ENCODE results near the gene AK5.
A peak's percentile ranks its signal among the peaks of the same experiment; 100 is the strongest.
"Not testable (repeated sequence)": the region's sequence is repeated elsewhere in the genome, so short reads cannot be mapped to it uniquely, and the experiment has no call there.

Gene AK5

DNA sequence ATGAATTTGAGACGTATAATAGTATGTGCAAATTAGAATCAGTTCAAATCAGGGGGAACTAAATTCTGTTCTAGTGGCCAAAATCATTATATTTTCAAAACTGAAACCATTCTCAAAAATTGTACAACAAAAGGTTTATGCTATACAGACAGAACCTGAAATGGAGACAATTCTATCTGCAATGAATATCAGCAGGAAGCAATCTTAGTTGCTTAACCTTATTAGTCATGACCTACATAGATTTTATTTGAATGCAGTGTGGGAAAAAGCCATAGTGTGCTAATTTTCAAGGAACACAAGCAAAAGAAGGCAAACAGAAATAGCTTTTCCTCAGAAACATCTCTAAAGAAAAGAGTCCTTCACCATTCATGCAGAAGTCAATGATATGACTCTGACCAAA lies 6.5 kb downstream of the AK5 start:
- no peak for DNase-seq (ENCODE audit: low spot score)

DNA sequence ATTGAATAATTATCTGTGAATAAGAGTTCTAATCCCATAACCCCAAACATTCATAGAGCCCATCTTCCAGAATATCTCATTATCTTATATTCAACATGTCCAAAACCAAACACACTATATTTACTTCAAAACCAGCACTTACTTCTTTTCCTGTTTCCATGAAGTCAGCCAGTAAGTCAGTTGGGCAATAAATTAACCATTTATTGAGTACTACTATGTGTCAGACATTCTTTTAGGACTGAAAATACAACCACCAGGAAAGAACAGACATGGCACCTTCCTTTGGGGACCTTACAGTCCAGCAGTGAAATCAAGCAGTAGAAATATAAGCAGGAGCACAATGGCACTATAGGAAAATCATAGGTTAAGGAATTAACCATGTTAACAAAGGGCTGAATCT lies 8.8 kb downstream of the AK5 start:
- DNase-seq (ENCODE audit: low spot score): no peak

DNA sequence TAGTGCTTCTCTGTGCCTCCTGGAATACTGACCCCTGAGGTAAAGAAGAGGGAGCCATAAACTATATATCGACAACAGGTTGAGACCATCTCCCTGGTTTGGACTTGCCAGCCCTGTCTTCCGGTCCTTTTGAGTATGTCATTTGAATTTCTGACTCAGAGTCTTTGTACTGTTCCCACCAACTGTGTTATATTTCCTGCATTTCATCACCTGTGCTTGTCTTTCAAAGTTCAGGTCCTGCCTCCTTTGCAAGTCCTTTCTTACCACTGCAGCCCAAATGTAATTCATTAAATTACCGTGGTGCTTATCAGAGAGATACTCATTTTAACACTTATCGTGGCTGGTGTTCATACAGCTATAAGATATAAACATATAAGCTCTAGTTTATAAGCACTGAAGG lies 10.7 kb downstream of the AK5 start:
- DNase-seq (ENCODE audit: low spot score): no peak

DNA sequence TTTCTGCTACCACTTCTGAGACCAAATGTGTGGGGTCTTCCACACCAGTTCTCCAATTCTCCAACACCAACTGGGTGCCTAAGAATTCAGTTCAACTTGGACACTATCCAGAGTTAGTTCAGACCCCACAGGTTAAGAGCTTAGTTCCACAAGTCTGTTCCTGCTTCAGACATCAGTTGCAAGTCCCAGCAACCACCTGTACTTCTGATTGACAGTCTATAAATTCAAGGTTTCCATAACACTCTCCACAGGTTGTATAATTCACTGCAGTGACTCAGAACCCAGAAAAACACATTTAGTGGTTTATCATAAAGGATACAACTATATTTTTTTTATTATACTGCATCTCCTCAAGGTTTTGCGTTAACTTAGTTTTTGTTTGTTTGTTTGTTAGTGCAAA lies 18.7 kb downstream of the AK5 start:
- no peak for DNase-seq (ENCODE audit: low spot score)

DNA sequence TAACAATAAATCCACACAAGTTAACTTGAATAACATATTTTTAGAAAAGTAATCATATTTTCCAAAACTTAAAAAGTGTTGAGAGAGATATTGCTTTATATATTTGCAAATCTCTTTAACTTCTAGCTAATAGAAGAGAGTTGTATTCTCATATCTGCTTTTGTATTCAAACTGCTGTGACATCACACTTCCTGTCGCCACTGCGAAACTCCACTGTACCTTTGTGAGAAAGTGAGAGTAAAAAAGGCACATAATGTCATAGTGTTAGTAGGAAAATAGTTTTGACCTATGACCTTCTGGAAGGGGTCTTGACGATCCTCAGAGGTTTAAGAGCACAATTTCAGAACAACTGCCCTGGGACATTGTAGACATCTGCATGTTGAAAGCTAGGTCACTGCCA lies 21.6 kb downstream of the AK5 start:
- no peak for DNase-seq (ENCODE audit: low spot score)

DNA sequence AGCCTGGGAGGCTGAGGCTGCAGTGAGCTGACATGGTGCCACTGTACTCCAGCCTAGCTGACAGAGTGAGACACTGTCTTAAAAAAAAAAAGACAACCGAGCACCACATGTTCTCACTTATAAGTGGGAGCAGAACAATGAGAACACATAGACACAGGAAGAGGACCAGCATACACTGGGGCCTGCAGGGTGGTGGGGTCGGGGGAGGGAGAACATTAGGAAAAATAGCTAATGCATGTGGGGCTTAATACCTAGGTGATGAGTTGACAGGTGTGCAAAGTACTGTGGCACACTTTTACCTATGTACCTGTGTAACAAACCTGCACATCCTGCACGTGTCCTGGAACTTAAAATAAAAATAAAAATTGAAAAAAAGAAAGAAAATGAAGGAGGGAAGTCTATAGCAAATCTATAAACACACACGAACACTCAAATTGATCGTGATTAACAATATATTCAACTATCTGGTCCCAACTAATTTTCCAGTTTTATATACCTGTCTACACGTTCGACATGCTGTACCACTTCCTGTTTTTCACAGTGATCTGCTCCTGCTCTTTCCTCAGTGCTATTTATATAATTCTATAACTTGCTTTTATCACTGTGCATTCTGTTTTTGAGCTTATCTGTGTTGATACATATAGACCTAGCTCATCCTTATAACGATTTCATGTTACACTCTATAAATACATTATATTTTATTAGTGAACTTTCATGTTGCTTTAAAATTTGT lies 27.2 kb downstream of the AK5 start:
- DNase-seq (ENCODE audit: low spot score): no peak

DNA sequence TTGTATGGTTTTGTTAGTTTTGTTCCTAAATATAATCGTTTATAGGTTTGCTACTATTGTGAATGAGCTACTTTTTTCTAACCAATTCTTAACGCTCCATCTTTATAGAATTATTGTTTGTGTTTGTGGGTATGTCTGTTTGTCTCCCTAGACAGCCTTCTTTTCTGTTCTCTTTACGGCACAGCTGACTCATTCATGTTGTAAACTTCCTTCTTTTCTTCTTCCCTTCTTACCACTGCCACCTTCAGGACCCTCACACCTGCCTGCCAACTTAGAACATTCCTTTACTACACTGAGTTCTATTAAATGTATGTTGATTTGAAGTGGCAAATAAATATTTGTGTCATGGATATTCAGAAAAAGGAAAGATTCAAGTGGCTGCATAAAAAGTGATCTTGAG lies 29.1 kb downstream of the AK5 start:
- DNase-seq (ENCODE audit: low spot score): no peak

DNA sequence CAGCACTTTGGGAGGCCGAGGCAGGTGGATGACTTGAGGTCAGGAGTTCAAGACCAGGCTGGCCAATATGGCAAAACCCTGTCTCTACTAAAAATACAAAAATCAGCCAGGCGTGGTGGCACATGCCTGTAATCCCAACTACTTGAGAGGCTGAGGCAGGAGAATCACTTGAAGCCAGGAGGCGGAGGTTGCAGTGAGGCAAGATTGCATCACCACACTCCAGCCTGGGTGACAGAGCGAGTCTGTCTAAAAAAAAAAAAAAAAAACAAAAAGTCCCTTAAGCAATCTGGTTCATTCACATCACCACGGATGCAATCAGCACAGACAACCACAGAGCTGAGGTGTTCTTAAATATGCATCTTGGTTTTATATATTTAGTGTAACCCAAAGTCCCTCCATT lies 30.5 kb downstream of the AK5 start:
- DNase-seq (ENCODE audit: low spot score): not testable (repeated sequence)

DNA sequence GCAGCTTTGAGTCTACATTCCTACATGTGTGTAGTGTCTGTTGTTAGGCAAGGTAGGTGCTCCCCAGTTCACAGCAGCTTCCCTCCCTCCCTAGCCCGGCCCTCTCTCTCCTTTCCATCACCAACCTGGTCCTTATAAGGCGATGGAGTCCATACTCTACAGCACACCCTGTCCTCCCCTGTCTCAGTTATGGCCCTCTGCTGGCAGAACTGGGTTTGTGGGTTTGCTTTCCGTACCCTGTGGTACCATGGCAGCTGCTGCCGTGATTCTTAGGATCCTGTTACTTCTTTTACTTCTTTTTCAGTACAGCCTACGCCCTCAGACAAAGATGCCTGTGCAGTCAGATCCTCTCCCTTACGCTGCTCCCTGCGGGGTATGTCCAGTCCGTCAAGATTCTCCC lies 31.7 kb downstream of the AK5 start:
- DNase-seq (ENCODE audit: low spot score): no peak

DNA sequence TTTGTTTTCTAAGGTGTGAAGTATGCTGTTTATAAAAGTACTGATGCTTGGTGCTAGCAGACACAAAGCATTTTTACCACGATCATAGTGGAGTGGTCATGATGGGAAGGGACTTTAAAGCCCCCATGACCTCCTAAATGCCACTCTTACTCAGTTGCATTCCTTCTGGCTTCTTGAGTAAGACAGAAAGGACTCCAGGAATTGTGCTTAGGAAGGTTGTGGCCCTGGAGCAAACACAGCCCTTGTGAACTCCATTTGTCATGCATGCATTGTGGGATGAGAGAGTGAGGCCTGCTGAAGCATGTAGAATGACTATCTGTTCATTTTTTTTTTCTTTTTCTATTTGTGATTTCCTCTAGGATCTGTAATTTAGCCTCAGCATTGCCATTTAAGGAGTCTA lies 34.2 kb downstream of the AK5 start:
- peak; percentile 15 for DNase-seq (ENCODE audit: low spot score)

DNA sequence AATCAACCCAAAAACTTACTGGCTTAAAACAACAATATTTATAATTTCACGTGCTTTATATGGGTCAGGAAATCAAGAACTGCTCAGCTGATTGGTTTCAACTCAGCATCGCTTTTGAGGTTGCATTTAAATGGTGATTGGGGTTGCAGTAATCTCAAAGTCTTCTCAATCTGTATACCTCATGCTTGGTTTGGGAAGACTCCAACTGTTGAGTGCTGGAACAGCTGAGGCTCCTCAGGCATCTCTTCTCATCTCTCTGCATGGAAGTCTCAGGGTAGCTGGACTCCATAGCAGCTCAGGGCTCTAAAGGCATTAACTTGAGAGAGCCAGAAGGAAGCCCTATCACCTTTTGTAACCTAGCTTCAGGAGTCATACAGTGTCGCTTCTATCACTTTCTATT lies 35.1 kb downstream of the AK5 start:
- no peak for DNase-seq (ENCODE audit: low spot score)

DNA sequence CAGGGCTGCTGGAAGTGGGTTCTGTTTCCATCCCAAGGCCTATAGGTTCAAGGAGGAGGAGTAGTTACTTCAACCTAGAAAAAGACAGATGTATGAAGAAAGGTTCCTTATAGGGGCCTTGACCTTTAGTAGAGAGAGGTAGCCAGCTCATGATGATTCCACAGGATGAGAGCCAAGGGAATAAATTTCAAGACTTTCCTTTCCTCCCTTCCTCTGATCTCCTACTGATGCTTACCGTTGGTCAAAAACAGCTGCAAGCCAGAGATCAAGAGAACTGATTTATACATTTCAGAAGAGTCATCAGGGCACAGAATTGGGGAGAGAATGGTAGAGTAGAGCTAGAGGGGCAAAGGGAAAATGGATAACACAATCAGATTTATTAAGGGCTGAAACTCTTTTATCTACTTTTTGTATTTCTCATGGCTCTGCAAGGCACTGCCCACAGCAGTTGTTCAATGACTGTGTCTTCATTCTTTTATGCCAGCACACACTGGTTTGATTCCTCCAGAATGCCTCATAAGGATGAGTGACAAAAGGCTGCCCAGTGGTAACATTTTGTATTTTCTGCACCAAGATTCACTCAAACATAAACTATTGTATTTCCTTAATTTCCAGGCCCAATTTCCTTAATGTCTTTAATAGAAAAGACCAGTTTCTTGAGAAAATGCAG lies 37.4 kb downstream of the AK5 start:
- DNase-seq (ENCODE audit: low spot score): peak; percentile 37

DNA sequence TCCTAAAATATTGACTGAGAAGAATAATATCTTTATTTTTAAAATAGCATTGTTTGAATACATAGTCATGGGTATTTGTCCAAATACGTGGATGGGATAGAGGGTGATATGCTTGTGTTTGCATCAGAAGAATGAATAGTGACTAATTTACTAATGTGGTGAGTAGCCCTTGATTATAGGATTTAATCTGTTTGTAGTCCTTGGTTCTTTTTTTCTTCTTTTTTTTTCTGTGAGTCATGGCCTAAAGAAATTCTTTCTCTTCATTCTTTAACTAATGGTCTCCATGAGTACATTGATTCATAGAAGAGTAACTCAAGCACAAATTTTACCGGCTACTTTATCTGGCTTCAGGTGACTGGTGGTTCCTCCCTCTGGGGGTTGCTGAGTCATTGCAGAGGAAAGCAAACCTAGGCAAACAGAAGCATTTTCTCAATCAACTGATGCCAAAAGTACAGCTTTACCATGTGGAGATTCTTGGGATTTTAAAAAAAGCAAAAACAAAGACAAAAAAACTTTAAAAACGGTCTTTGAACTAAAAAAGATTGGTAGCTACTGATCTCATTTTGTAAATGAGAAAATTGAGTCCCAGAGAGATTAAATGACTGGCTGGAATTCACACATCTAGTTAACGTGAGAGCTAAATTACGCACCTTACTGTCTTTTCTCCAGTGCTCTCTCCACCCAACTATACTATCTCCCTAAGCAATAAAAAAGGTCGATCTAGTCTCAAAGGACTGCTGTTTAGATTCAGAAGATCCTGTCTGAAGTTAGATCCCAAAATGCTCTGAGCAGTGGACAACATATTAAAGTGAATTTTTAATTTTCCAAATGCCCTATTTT lies 40.5 kb downstream of the AK5 start:
- peak; percentile 67 for DNase-seq (ENCODE audit: low spot score)

DNA sequence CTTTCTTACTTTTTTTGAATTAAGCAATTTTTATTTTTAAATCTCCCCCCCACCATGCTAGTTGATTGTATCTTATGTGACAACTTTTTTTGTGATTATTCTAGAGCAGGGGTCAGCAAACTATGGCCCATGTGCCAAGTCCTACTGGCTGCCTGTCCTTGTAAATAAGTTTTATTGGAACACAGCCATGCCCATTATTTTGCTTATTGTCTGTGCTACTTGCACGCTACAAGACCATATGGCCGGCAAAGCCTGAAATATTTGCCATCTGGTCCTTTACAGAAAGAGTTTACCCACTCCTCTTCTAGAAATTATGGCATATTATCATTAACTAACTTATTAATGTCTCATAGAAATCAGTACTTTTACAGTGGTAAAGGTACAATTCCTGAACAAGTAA lies 51.7 kb downstream of the AK5 start:
- DNase-seq (ENCODE audit: low spot score): no peak

DNA sequence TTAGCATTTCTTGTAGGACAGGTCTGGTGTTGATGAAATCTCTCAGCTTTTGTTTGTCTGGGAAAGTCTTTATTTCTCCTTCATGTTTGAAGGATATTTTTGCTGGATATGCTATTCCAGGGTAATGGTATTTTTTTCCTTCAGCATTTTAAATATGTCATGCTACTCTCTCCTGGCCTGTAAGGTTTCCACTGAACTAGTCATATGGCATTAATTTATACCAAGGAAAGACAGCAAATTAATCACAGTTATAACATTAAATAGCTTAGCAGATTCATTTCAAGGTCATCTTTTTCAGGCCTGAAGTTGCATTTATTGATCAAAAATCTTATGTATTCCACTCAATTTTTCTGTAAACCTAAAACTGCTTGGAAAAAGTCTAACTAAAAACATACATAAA lies 54.9 kb downstream of the AK5 start:
- DNase-seq (ENCODE audit: low spot score): no peak

DNA sequence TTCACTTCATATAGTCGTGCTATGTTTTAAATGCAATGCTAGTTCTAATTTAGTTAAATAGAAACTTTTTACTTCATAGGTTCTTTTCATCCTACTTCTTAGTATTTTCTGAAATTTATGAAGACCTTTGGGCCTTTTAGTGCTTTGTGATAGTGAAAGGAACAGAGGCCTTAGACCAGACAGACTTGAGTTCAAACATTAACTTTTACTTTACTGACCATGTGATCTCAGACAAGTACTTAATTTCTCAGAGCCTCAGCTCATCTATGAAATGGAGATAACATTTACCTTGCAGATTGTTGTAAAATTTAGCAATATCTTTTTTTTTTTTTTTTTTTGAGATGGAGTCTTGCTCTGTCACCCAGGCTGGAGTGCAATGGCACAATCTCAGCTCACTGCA lies 57.5 kb downstream of the AK5 start:
- no peak for DNase-seq (ENCODE audit: low spot score)

DNA sequence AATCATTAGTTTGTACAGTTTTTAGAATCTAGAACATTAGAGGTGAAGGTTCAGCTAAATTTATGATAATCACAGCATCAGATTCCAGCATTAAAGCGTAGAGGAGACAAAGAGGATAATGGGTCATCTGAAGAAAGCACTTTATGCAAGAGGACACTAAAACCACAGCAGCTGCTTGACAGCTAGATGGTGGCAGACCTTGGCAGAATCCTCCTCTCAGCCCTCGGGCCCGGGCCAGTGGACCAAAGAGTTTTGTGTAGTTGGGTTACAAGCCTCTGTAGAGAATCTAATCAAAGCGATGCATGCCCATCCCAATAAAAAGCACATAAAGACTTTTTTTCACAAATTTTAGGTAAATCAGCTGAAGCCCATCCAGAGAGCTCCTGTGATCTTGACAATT lies 59.4 kb downstream of the AK5 start:
- no peak for DNase-seq (ENCODE audit: low spot score)

DNA sequence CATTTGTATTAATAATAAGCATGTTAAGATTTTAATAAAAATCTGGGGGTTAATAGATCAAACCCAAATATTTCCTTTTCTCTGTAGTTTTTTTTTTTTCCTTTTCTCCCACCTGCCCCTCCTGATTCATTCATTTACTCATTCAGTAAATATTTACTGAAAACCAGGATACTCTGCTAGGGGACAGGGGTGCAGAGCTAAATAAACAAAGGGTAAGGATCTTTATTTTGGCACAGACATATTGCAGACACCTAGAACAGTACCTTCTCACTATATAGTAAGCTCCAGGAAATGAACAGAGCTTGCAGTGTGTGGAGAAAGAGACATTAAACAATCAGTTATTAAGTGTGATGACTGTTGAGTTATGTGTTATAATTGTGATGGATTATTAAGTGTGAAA lies 60.9 kb downstream of the AK5 start:
- DNase-seq (ENCODE audit: low spot score): no peak

DNA sequence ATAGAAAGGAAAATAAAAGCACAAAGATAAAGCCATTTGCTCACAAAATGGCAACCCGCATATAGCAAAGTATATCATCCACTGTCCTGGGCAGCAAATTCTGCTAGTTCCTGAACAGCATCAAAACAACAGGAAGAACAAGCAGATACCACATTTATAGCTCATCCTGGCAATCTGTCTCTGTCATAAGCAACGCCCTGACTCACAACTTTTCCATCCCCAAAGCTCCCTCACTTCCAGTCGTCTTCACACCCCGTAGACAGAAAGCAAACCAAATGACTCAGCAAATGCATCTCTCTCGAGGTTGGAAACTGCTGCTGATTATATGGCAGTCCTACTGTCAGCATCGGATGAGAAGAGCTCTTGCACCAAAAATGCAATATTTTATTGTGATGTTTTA lies 65.8 kb downstream of the AK5 start:
- peak; percentile 90 for DNase-seq (ENCODE audit: low spot score)

DNA sequence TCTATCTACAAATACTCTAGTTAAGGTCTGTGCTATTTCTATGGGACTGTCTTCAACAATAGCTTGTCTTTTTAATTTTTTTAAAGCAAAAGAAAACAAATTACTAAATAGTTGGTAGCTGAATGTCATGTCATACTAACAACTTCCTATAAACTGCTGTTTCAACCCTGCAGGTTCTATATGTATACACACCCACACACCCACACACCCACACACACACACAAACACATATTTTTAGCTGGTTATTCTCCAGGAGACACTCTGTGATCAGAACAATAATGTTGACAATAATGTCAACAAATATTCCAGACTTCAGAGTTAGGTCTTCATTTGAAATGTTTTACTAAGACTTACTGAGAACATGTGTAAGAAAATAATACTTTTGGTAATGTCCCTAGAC lies 66.7 kb downstream of the AK5 start:
- DNase-seq (ENCODE audit: low spot score): no peak

DNA sequence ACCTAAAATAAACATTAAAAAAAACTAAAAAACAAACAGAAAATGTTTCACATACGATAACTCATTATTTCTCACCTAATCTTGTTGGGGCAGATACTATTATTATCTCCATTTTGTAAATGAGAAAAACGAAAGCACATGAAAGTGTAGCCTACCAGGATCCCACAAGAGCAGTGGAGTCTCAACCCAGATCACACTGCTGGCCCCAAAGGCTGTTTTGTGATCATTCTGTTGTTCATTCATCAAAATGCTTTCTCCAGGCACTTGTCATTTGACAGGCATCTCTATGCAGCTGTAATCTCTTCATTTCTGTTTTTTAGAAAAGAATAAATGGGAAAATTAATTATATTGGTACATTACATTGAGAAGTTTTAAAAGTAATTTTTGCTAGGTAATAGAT lies 67.5 kb downstream of the AK5 start:
- no peak for DNase-seq (ENCODE audit: low spot score)

DNA sequence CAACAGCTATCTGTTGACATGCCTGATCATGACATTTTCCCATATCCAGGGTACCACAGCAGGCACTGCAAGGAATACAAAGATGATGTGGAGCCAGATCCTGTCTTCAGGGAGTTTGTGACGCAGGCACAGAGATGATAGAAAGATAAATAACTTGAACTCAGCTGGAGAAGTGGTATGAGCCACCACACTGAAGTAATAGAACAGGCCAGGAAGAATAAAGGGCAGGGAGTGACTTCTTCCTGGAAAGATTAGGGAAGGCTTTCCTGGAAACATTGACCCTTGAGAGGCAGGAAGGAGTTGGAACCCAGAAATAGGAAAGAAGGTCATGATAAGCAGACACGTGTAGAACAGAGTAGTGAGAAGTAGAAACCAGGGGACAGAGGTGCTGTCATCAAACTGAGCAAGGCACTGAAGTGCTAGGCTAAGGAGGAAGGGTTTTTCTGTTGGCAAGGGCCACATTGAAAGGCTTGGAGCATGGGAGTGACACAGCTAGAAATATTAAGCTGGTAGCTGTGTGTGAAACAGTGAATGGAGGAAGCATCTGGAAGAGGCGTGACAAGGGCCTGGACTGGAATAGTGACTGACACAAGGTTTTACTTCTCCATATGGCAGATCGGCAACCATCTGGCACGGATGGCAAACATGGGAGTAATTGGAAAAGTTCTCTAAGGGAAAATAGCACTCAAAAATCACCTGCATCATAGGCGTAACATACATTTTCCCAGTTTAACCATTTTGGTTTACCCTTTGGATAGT lies 68.4 kb downstream of the AK5 start:
- peak; percentile 2 for DNase-seq (ENCODE audit: low spot score)
